DND-41 (cell line): ENCODE measurements around the gene FBP2.

Experiments used
- ATAC-seq: fragments of 200-7000 bp; cut with Tn5 transposase; 3 replicates; pipeline ENCODE4 v1.9.1; 2021; ENCODE audit warnings: low read depth; ENCODE audit not compliant: insufficient read depth
- DNase-seq: peaks from one replicate; pipeline ENCODE4 v3.0.0-alpha.2; 2020
- H2AFZ ChIP-seq: 2 replicates; pipeline ENCODE4 v1.6.0; 2012; ENCODE audit warnings: low read depth, low read length
- H3K27ac ChIP-seq: 2 replicates; pipeline ENCODE4 v1.5.1; 2012; ENCODE audit warnings: low read length, inconsistent platforms
- H3K27me3 ChIP-seq: fragments of 200-600 bp; sonication (generic); 2 replicates; pipeline ENCODE4 v1.6.0; 2012; ENCODE audit warnings: low read length, mild to moderate bottlenecking, inconsistent platforms; ENCODE audit not compliant: insufficient read depth, poor library complexity
- H3K36me3 ChIP-seq: 2 replicates; pipeline ENCODE4 v1.5.1; 2012; ENCODE audit warnings: low read length, inconsistent platforms; ENCODE audit not compliant: insufficient read depth
- H3K4me1 ChIP-seq: 2 replicates; pipeline ENCODE4 v1.5.1; 2012; ENCODE audit warnings: mild to moderate bottlenecking, low read length; ENCODE audit not compliant: insufficient read depth
- H3K4me2 ChIP-seq: 2 replicates; pipeline ENCODE4 v1.6.0; 2012; ENCODE audit warnings: mild to moderate bottlenecking, moderate library complexity, low read length, inconsistent platforms; ENCODE audit not compliant: insufficient read depth
- H3K4me3 ChIP-seq, 2 experiments: fragments of 200-600 bp in 1 of 2; shearing (Covaris generic) in 1 of 2; 2 replicates each; pipeline ENCODE4 v1.5.1; 2012 to 2016; ENCODE audit warnings: inconsistent platforms in 2 of 2, low read length in 2 of 2, mild to moderate bottlenecking in 2 of 2, low read depth in 1 of 2, moderate library complexity in 1 of 2
- H3K79me2 ChIP-seq: 2 replicates; pipeline ENCODE4 v1.6.0; 2012; ENCODE audit warnings: low read length, inconsistent platforms; ENCODE audit not compliant: insufficient read depth
- H3K9ac ChIP-seq: 2 replicates; pipeline ENCODE4 v1.6.0; 2012; ENCODE audit warnings: low read depth, mild to moderate bottlenecking, inconsistent platforms, low read length, moderate library complexity
- H3K9me3 ChIP-seq: 2 replicates; pipeline ENCODE4 v1.5.1; 2012; ENCODE audit warnings: low read length, moderate library complexity, mild to moderate bottlenecking, inconsistent platforms; ENCODE audit not compliant: insufficient read depth, severe bottlenecking
- H4K20me1 ChIP-seq: 2 replicates; pipeline ENCODE4 v1.6.0; 2012; ENCODE audit warnings: low read length; ENCODE audit not compliant: insufficient read depth
- EZH2 ChIP-seq: IDR thresholded peaks from 3 replicates; pipeline ENCODE4 v1.6.1; 2012; ENCODE audit warnings: borderline replicate concordance, low read depth, mild to moderate bottlenecking, moderate library complexity, low read length, inconsistent platforms; ENCODE audit not compliant: severe bottlenecking
- TF ChIP-seq, protein P1 (sequence below): IDR thresholded peaks from 2 replicates; pipeline ENCODE4 v1.5.1; 2012; ENCODE audit warnings: borderline replicate concordance, low read length, moderate library complexity, mild to moderate bottlenecking; ENCODE audit not compliant: poor library complexity, severe bottlenecking; ENCODE audit errors: extremely low read depth

Gene FBP2

GRCh38 chr9:94627287-94627686, 33.7 kb upstream of the FBP2 start:
- Histone ChIP-seq H3K4me3 (no peak overlapping the region), H4K20me1 (no peaks in the 10 kb centered on the region), H3K79me2 (no peaks in the 10 kb centered on the region), H3K9ac (no peak overlapping the region), H3K36me3 (no peaks in the 10 kb centered on the region), H3K4me1 (no peaks in the 10 kb centered on the region), H3K27ac (no peak overlapping the region), H3K4me2 (no peak overlapping the region), H2AFZ (no peak overlapping the region), H3K9me3 (no peaks in the 10 kb centered on the region), H3K27me3 (peaks cover 3% of the 10 kb centered on the region)
- no peak for TF ChIP-seq EZH2
- TF ChIP-seq, protein P1, sequence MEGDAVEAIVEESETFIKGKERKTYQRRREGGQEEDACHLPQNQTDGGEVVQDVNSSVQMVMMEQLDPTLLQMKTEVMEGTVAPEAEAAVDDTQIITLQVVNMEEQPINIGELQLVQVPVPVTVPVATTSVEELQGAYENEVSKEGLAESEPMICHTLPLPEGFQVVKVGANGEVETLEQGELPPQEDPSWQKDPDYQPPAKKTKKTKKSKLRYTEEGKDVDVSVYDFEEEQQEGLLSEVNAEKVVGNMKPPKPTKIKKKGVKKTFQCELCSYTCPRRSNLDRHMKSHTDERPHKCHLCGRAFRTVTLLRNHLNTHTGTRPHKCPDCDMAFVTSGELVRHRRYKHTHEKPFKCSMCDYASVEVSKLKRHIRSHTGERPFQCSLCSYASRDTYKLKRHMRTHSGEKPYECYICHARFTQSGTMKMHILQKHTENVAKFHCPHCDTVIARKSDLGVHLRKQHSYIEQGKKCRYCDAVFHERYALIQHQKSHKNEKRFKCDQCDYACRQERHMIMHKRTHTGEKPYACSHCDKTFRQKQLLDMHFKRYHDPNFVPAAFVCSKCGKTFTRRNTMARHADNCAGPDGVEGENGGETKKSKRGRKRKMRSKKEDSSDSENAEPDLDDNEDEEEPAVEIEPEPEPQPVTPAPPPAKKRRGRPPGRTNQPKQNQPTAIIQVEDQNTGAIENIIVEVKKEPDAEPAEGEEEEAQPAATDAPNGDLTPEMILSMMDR = no peak
- ATAC-seq (no peak), DNase-seq (no peak)

GRCh38 chr9:94625835-94626234, 32.2 kb upstream of the FBP2 start:
- H2AFZ ChIP-seq = no peak overlapping the region
- no peak overlapping the region for H3K4me3 ChIP-seq
- no peaks in the 10 kb centered on the region for H4K20me1 ChIP-seq
- no peaks in the 10 kb centered on the region for H3K4me1 ChIP-seq
- no peaks in the 10 kb centered on the region for H3K27me3 ChIP-seq
- ATAC-seq (peak; percentile 67), DNase-seq (peak; percentile 29)
- H3K4me2 ChIP-seq = no peak overlapping the region
- no peak overlapping the region for H3K27ac ChIP-seq
- H3K79me2 ChIP-seq = no peaks in the 10 kb centered on the region
- TF ChIP-seq, protein P1 = no peak
- no peak for TF ChIP-seq EZH2
- no peaks in the 10 kb centered on the region for H3K36me3 ChIP-seq
- no peak overlapping the region for H3K9ac ChIP-seq
- H3K9me3 ChIP-seq = no peaks in the 10 kb centered on the region

- no peaks in the 10 kb centered on the region for H3K79me2 ChIP-seq
- H3K36me3 ChIP-seq = no peaks in the 10 kb centered on the region
- H3K27me3 ChIP-seq = no peaks in the 10 kb centered on the region
- DNase-seq (no peak), ATAC-seq (no peak)
- no peak overlapping the region for H2AFZ ChIP-seq
- TF ChIP-seq, protein P1 = no peak
- TF ChIP-seq EZH2 = no peak
- no peaks in the 10 kb centered on the region for H3K4me1 ChIP-seq
- no peak overlapping the region for H3K27ac ChIP-seq
- no peak overlapping the region for H3K4me2 ChIP-seq
- no peaks in the 10 kb centered on the region for H4K20me1 ChIP-seq
- H3K9ac ChIP-seq = no peak overlapping the region
- H3K9me3 ChIP-seq = no peaks in the 10 kb centered on the region
- H3K4me3 ChIP-seq = no peak overlapping the region
Observed at GRCh38 chr9:94624629-94625028, 31.0 kb upstream of the FBP2 start.

GRCh38 chr9:94623253-94623652, 29.6 kb upstream of the FBP2 start:
- no peak overlapping the region for H2AFZ ChIP-seq
- TF ChIP-seq, protein P1 = no peak
- TF ChIP-seq EZH2 = no peak

More at GRCh38 chr9:94623253-94623652, 29.6 kb upstream of the FBP2 start:
- Histone ChIP-seq H4K20me1 (no peaks in the 10 kb centered on the region), H3K4me2 (no peak overlapping the region), H3K9me3 (no peaks in the 10 kb centered on the region), H3K4me1 (no peaks in the 10 kb centered on the region), H3K79me2 (no peaks in the 10 kb centered on the region), H3K27ac (no peak overlapping the region), H3K27me3 (no peaks in the 10 kb centered on the region), H3K4me3 (no peak overlapping the region), H3K9ac (no peak overlapping the region), H3K36me3 (no peaks in the 10 kb centered on the region)
- DNase-seq (peak; percentile 6), ATAC-seq (no peak)
